HUES48 (cell line): ENCODE measurements around the gene ANLN.
"Not testable (repeated sequence)": the region's sequence is repeated elsewhere in the genome, so short reads cannot be mapped to it uniquely, and the experiment has no call there.

Experiments
- H3K27ac ChIP-seq: one replicate; pipeline ENCODE4 v1.7.0; 2013; ENCODE audit warnings: low read depth, low read length, inconsistent platforms
- H3K27me3 ChIP-seq: 2 replicates; pipeline ENCODE4 v1.6.1; 2013; ENCODE audit warnings: mild to moderate bottlenecking, low read length; ENCODE audit not compliant: control insufficient read depth, insufficient read depth
- H3K36me3 ChIP-seq: 2 replicates; pipeline ENCODE4 v1.6.1; 2013; ENCODE audit warnings: low read length; ENCODE audit not compliant: control insufficient read depth, insufficient read depth
- H3K4me1 ChIP-seq: 2 replicates; pipeline ENCODE4 v1.6.1; 2013; ENCODE audit warnings: mild to moderate bottlenecking, low read length; ENCODE audit not compliant: control insufficient read depth, insufficient read depth
- H3K4me3 ChIP-seq: 2 replicates; pipeline ENCODE4 v1.5.1; 2013; ENCODE audit warnings: mild to moderate bottlenecking, low read depth, low read length
- H3K9ac ChIP-seq: 2 replicates; pipeline ENCODE4 v1.6.1; 2013; ENCODE audit warnings: mild to moderate bottlenecking, low read depth, low read length, moderate library complexity
- H3K9me3 ChIP-seq: 2 replicates; pipeline ENCODE4 v1.6.1; 2013; ENCODE audit warnings: low read length; ENCODE audit not compliant: control insufficient read depth, insufficient read depth

Gene ANLN

GRCh38 chr7:36449685-36450084 lies 60.0 kb downstream of the ANLN start:
- Histone ChIP-seq H3K27ac (no peak overlapping the region), H3K36me3 (peaks cover 89% of the 10 kb centered on the region), H3K4me1 (no peaks in the 10 kb centered on the region), H3K9me3 (no peaks in the 10 kb centered on the region), H3K9ac (no peak overlapping the region), H3K27me3 (no peaks in the 10 kb centered on the region), H3K4me3 (no peak overlapping the region)

- peaks cover 61% of the 10 kb centered on the region for H3K36me3 ChIP-seq
- no peaks in the 10 kb centered on the region for H3K9me3 ChIP-seq
- no peaks in the 10 kb centered on the region for H3K27me3 ChIP-seq
- no peaks in the 10 kb centered on the region for H3K4me1 ChIP-seq
- H3K27ac ChIP-seq = no peak overlapping the region
- H3K4me3 ChIP-seq = no peak overlapping the region
- H3K9ac ChIP-seq = no peak overlapping the region
These were observed 64.1 kb downstream of the ANLN start for GRCh38 chr7:36453769-36454168.

- Histone ChIP-seq H3K4me3 (no peak overlapping the region), H3K27ac (no peak overlapping the region), H3K4me1 (no peaks in the 10 kb centered on the region), H3K9me3 (no peaks in the 10 kb centered on the region), H3K27me3 (no peaks in the 10 kb centered on the region), H3K9ac (no peak overlapping the region), H3K36me3 (peaks cover 43% of the 10 kb centered on the region)
These were observed 66.0 kb downstream of the ANLN start for GRCh38 chr7:36455646-36456045.

GRCh38 chr7:36456138-36456537 lies 66.5 kb downstream of the ANLN start:
- Histone ChIP-seq H3K4me3 (no peak overlapping the region), H3K36me3 (peaks cover 38% of the 10 kb centered on the region), H3K9me3 (no peaks in the 10 kb centered on the region), H3K9ac (no peak overlapping the region), H3K4me1 (no peaks in the 10 kb centered on the region), H3K27me3 (no peaks in the 10 kb centered on the region), H3K27ac (peak overlapping the region; percentile 10)

DNA sequence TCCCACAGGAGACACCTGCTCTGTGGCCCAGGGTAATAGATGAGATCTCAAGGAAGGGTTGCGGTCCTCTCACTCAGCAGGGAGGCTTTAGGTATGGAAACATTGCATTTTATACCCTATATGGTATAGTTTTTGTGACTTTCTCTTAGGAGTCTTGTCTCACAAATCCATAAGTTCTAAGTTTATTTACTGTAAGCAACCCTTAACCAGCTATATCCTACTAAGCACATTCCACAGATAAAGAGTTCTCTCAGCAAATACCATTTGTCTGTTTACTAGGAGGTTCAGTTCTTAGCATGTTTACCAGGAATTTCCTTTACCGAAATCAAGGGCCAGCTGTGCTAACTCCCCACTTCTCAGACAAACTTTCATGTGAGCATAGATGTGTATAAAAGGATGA lies 66.9 kb downstream of the ANLN start:
- Histone ChIP-seq H3K4me3 (no peak overlapping the region), H3K27me3 (no peaks in the 10 kb centered on the region), H3K9ac (no peak overlapping the region), H3K36me3 (peaks cover 34% of the 10 kb centered on the region), H3K27ac (peak overlapping the region; percentile 10), H3K9me3 (no peaks in the 10 kb centered on the region), H3K4me1 (no peaks in the 10 kb centered on the region)

DNA sequence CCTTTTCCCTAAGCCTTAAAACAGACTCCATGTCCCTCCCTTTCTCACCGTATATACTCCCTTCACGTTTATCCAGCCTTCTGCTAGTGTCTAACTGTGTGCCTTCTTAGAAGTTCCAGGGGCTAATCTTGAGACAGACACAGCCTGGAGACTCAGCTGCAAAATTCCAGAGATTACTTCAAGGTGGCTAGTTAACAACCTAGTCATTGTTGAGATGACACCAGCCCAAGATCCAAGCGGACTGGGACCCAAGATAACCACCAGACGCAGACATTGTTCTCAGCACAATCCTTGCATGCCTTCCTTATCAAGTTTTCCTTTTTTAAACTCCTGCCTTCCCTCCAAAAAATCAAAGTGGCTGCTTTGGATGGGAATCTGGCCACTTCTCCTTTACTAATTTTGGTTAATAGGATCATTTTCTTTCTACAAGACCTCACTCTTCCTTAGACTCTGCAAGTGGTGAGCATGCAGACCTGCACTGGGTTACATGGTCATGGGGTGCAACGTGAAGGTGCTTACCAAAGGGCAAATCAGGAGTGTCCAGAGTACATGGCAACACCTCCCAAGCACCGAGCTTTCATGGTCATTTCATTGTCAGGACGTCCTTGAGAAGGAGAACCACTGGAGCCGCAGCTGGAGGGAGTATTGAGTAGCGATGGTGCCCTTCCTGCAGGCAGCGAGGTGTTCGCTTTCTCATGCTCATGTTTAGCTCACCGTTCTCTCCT lies 69.7 kb downstream of the ANLN start:
- H3K9me3 ChIP-seq = no peaks in the 10 kb centered on the region
- no peak overlapping the region for H3K4me3 ChIP-seq
- H3K27me3 ChIP-seq = no peaks in the 10 kb centered on the region
- no peak overlapping the region for H3K27ac ChIP-seq
- H3K4me1 ChIP-seq = no peaks in the 10 kb centered on the region
- peaks cover 5% of the 10 kb centered on the region for H3K36me3 ChIP-seq
- H3K9ac ChIP-seq = no peak overlapping the region

DNA sequence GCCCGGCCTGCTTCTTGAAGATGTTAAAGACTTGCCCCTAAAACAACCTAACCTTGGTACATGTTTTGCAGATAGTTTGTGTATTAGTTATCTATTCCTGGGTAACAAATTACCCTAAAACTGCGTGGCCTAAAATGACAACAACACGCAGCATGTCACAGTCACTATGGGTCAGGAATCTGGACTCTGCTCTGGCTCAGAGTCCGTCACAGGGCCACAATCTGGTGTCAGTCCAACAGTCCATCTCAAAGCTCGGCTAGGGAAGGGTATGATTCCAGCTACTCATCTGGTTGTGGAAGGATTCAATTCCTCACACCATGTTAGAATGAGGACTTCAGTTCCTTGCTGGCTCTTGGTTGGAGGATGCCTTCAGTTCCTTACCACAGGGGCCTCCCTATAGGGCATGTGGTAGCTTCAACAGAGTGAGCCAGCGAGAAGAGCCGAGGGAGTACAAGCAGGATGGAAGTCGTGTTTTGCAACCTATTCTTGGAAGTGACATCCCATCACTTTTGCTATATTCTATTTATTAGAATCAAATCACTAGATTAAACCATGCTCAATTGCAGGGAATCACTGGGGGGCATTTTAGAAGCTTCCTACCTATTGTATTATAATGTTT lies 71.3 kb downstream of the ANLN start:
- Histone ChIP-seq H3K27me3 (no peaks in the 10 kb centered on the region), H3K4me3 (no peak overlapping the region), H3K9ac (no peak overlapping the region), H3K36me3 (no peaks in the 10 kb centered on the region), H3K27ac (no peak overlapping the region), H3K4me1 (no peaks in the 10 kb centered on the region), H3K9me3 (no peaks in the 10 kb centered on the region)

DNA sequence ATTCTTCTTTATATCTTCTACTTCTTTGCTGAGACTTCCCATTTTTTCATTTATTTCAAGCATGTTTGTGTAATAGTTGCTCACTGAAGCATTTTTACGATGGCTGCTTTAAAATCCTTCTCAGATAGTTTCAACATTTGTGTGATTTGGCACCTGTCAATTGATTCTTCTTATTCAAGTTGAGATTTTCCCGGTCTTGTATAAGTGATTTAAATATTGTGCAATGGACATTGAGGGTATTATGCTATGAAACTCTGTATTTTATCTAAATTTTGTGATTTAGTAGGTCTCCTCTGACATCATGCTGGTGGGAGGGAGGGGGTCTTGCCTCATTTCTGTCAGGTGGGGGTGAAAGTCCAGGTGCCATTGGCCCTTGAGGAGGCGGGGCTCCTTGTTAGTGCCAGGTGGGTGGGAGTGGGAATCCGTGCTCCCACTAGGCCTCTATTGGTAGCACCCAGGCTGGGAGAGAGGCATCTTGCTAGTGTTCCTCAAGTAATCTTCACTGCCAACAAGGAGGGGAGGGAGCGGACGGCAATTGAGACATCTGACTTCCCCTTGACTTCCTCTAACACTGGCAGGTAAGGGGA lies 73.0 kb downstream of the ANLN start:
- Histone ChIP-seq H3K9me3 (no peaks in the 10 kb centered on the region), H3K4me3 (no peak overlapping the region), H3K36me3 (no peaks in the 10 kb centered on the region), H3K9ac (no peak overlapping the region), H3K27me3 (no peaks in the 10 kb centered on the region), H3K27ac (no peak overlapping the region), H3K4me1 (no peaks in the 10 kb centered on the region)

DNA sequence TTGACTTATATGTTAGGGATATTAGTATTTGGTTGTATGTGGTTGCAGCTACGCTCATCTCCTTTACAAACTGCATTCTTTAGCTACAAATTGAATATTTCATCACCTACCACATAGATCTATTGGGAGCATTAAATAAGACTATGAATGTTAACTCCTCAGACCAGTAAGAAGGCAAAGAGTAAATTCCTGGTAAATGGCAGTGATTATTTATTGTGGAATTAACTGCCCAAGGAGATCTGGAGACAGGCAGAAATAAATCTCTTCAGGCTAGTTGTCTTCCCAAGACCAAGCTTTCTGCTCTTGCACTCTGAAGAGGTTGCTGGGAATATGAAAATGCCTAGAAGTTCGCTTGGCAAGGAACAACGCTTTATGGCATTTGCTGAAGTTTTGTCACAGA lies 74.6 kb downstream of the ANLN start:
- H3K4me1 ChIP-seq = no peaks in the 10 kb centered on the region
- no peak overlapping the region for H3K27ac ChIP-seq
- H3K9me3 ChIP-seq = no peaks in the 10 kb centered on the region
- H3K27me3 ChIP-seq = no peaks in the 10 kb centered on the region
- no peaks in the 10 kb centered on the region for H3K36me3 ChIP-seq
- H3K9ac ChIP-seq = no peak overlapping the region
- no peak overlapping the region for H3K4me3 ChIP-seq

DNA sequence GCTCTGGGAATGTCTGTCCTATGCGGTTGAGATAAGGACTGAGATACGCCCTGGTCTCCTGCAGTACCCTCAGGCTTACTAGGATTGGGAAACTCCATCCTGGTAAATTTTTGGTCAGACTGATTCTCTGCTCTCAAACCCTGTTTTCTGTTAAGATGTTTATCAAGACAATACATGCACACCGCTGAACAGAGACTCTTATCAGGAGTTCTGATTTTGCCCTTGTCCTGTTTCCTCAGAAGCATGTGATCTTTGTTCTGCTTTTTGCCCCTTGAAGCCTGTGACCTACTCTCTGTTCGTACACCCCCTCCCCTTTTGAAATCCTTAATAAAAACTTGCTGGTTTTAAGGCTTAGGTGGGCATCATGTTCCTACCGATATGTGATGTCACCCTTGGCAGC lies 76.3 kb downstream of the ANLN start:
- not testable (repeated sequence) for H3K27ac ChIP-seq, H3K9me3 ChIP-seq, H3K4me3 ChIP-seq, H3K36me3 ChIP-seq, H3K4me1 ChIP-seq, H3K9ac ChIP-seq, H3K27me3 ChIP-seq

- Histone ChIP-seq H3K27me3 (no peaks in the 10 kb centered on the region), H3K36me3 (no peaks in the 10 kb centered on the region), H3K9ac (no peak overlapping the region), H3K27ac (no peak overlapping the region), H3K9me3 (no peaks in the 10 kb centered on the region), H3K4me3 (no peak overlapping the region), H3K4me1 (no peaks in the 10 kb centered on the region)
These were observed 78.9 kb downstream of the ANLN start for GRCh38 chr7:36468370-36469101.
